T-cell (primary cell): Measurements from ENCODE around the gene DBH. TPM values are rescaled to one million over a fixed set of nuclear protein-coding genes. Genes with fewer than 3 reads are reported as not detected.

Experiments
- ATAC-seq, 4 experiments: fragments of 200-7000 bp in 3 of 4; fragments of 150-1000 bp in 1 of 4; cut with Tn5 transposase; replicated peaks in 1 of 4; 1 replicate in 3 of 4; 2 replicates in 1 of 4; pipeline ENCODE4 v1.10.0; 2021; ENCODE audit warnings: moderate library complexity in 3 of 4, mild to moderate bottlenecking in 2 of 4, moderate number of reproducible peaks in 1 of 4
- CTCF ChIA-PET, 2 donors: fragments of 300-600 bp; sonication (Branson Sonifier 250); formaldehyde crosslinking; loops; one replicate each; lab custom pipeline; 2022; ENCODE audit warnings: antibody characterized with exemption in 2 of 2; lab: Charles Lee
- POLR2A ChIA-PET, 2 donors: fragments of 300-600 bp; sonication (Branson Sonifier 250); formaldehyde crosslinking; loops; one replicate each; lab custom pipeline; 2022; ENCODE audit warnings: antibody characterized with exemption in 2 of 2; lab: Charles Lee
- DNase-seq, 35 experiments: peaks; one replicate each; pipeline versions ENCODE4 v3.0.0 to v3.0.0-alpha.2; 2013 to 2023
- H3K27ac ChIP-seq: one replicate; pipeline ENCODE4 v1.5.1; 2013; ENCODE audit warnings: low read length
- H3K27me3 ChIP-seq, 2 experiments: replicated peaks in 1 of 2; 1 replicate in 1 of 2; 2 replicates in 1 of 2; pipeline versions ENCODE4 v1.6.1 to v1.7.0; 2013; ENCODE audit warnings: low read length in 1 of 2, mixed read lengths in 1 of 2; ENCODE audit not compliant: control insufficient read depth in 2 of 2, insufficient read depth in 2 of 2; ENCODE audit errors: extremely low read depth in 1 of 2
- H3K36me3 ChIP-seq, 2 donors: 1 replicate in 1 of 2; 2 replicates in 1 of 2; pipeline versions ENCODE4 v1.6.1 to v1.7.0; 2013; ENCODE audit warnings: low read length in 1 of 2; ENCODE audit not compliant: control insufficient read depth in 2 of 2, insufficient read depth in 1 of 2; ENCODE audit errors: extremely low read depth in 1 of 2
- H3K4me1 ChIP-seq, 2 experiments: 1 replicate in 1 of 2; 2 replicates in 1 of 2; pipeline versions ENCODE4 v1.6.1 to v1.7.0; 2013; ENCODE audit warnings: low read length in 2 of 2, mixed read lengths in 1 of 2; ENCODE audit not compliant: insufficient read depth in 2 of 2, control insufficient read depth in 1 of 2; ENCODE audit errors: extremely low read depth in 1 of 2
- H3K4me3 ChIP-seq, 2 donors: 1 replicate in 1 of 2; 2 replicates in 1 of 2; pipeline versions ENCODE4 v1.5.1 to v1.7.0; 2013; ENCODE audit warnings: mild to moderate bottlenecking in 2 of 2, low read length in 1 of 2, moderate library complexity in 1 of 2; ENCODE audit not compliant: control insufficient read depth in 1 of 2; ENCODE audit errors: extremely low read depth in 1 of 2
- H3K9me3 ChIP-seq: 2 replicates; pipeline ENCODE4 v1.7.0; 2013
- H3K27ac Mint-ChIP-seq, 2 donors: one replicate each; pipeline ENCODE4 v1.8.0; 2020 to 2021; ENCODE audit warnings: mild to moderate bottlenecking in 2 of 2, mixed read lengths in 2 of 2
- H3K27me3 Mint-ChIP-seq, 2 donors: one replicate each; pipeline ENCODE4 v1.8.0; 2021 to 2022; ENCODE audit warnings: mixed read lengths in 2 of 2
- H3K36me3 Mint-ChIP-seq: one replicate; pipeline ENCODE4 v1.8.0; 2021; ENCODE audit warnings: mixed read lengths
- H3K4me1 Mint-ChIP-seq, 3 donors: one replicate each; pipeline ENCODE4 v1.8.0; 2020 to 2022; ENCODE audit warnings: mixed read lengths in 3 of 3, mild to moderate bottlenecking in 1 of 3
- H3K4me3 Mint-ChIP-seq, 3 donors: one replicate each; pipeline ENCODE4 v1.8.0; 2020 to 2022; ENCODE audit warnings: mild to moderate bottlenecking in 3 of 3, mixed read lengths in 3 of 3, moderate library complexity in 3 of 3
- H3K9me3 Mint-ChIP-seq, 3 donors: one replicate each; pipeline ENCODE4 v1.8.0; 2020 to 2022; ENCODE audit warnings: mixed read lengths in 3 of 3
- WGBS: methylation state at CpG from one replicate; pipeline ENCODE4 v1.1.5; 2013; ENCODE audit warnings: missing lambda C conversion rate; ENCODE audit not compliant: insufficient coverage; 5-methylcytosine and 5-hydroxymethylcytosine counted together
- total RNA-seq, 35 experiments: library from RNA in 6 of 35; stranded (reverse) in 6 of 35; fragments of 120-200 nt in 1 of 35; gene quantifications; one replicate each; pipeline versions ENCODE4 v1.2.1 to v1.2.4 and lab custom pipeline; 2013 to 2026

Gene DBH
- total RNA-seq, 5 donors from 2014 or later (not counting 1 experiment from before 2014, with no cell fraction given) = 0.26 to 0.82 (median 0.32) TPM

DNA sequence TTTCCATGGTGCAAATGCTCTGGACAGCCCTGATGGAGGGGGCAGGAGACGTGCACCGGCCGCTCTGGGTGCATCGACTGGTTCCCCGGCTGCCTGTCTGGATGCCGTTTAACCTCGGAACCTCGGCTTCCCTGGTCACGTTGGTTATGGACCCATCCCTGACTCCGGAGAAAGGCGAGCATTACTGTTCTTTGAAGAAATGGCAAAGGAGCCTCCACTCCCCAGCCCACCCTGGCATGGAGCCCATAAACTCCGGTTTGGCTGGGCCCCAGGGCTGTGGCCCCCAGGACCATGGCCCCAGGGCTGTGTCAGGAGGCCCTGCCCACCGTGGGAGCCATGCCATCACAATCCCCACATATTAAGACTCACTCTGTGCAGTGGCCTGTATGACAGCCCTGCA is 28.9 kb downstream of the DBH start:
- no peak overlapping the region for H3K27ac Mint-ChIP-seq
- POLR2A ChIA-PET = no interaction called here

DNA sequence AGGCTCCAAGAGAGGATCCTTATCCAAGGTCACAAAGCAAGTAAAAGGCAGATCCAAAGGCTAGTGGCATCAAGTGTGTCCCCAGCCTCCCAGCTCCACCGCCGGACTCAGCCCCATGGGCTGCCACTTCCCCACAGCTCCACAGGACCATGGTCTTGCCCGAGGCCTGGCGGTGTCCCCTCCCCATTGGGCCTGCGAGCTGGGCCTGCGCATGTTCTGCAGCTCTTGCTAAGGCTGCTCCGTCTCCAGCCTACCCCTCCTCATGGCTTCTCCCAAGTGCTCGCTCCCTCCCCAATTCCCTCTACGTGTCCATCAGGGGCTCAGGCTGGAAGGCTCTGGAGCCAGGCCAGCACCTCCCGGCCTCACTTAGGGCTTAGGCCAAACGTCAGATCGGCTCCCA is 29.4 kb downstream of the DBH start:
- CTCF ChIA-PET = no interaction called here

More for the DNA sequence above, 28.9 kb downstream of the DBH start:
- H3K4me3 ChIP-seq = no peak overlapping the region
- CTCF ChIA-PET = no interaction called here
- no peak overlapping the region for H3K27ac ChIP-seq
- Mint-ChIP-seq H3K36me3 (peaks cover 3% of the 10 kb centered on the region), H3K4me1 (peaks cover under 1 to 2% (median 1%) of the 10 kb centered on the region in 3 donors), H3K9me3 (no peaks in the 10 kb centered on the region), H3K4me3 (no peak overlapping the region), H3K27me3 (peaks cover 0 to 1% of the 10 kb centered on the region in 2 donors)
- no peak for ATAC-seq
- H3K27me3 ChIP-seq = peaks cover 0 to 4% of the 10 kb centered on the region in 2 experiments
- H3K9me3 ChIP-seq = no peaks in the 10 kb centered on the region
- peaks cover 0 to 8% of the 10 kb centered on the region in 2 experiments for H3K4me1 ChIP-seq
- WGBS = 93% methylated on average over 9 of the region's 13 CpGs
- DNase-seq = no peak
- H3K36me3 ChIP-seq = peaks cover 6 to 20% of the 10 kb centered on the region in 2 donors

DNA sequence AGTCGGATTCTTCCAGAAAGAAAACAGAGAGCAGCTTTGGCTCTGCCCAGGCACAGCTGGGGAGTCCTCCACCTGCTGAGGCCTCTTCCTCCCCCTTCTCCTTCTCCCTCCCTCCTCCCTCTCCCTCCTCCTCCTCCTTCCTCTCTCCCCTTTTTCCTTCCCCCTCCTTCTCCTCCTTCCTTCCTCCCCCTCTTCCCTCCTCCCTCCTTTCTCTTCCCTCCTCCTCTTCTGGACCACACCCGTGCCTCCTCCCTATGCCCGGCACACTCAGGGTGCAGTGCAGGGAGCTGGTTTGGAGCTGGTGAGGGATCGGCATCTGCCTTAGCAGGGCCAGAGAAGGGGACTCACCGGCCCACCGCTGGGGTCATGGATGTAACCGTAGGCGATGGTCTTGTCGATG is 30.2 kb downstream of the DBH start:
- H3K4me1 Mint-ChIP-seq = no peaks in the 10 kb centered on the region
- POLR2A ChIA-PET = no interaction called here
- ATAC-seq (no peak), DNase-seq (no peak)
- CTCF ChIA-PET = no interaction called here
- Histone ChIP-seq H3K27me3 (no peaks in the 10 kb centered on the region), H3K36me3 (peaks cover 14 to 30% of the 10 kb centered on the region in 2 donors), H3K4me1 (peaks cover 0 to 12% of the 10 kb centered on the region in 2 experiments), H3K27ac (no peak overlapping the region), H3K9me3 (no peaks in the 10 kb centered on the region), H3K4me3 (no peak overlapping the region)
- H3K27ac Mint-ChIP-seq = no peak overlapping the region
- no peaks in the 10 kb centered on the region for H3K9me3 Mint-ChIP-seq
- H3K27me3 Mint-ChIP-seq = no peaks in the 10 kb centered on the region
- H3K4me3 Mint-ChIP-seq = no peak overlapping the region
- peaks cover 3% of the 10 kb centered on the region for H3K36me3 Mint-ChIP-seq
- 90% methylated on average over 7 of the region's 9 CpGs for WGBS

More for the DNA sequence above, 29.4 kb downstream of the DBH start:
- H3K27me3 ChIP-seq = peaks cover 0 to 2% of the 10 kb centered on the region in 2 experiments
- POLR2A ChIA-PET = no interaction called here
- 99% methylated on average over 9 of the region's 12 CpGs for WGBS
- no peak for ATAC-seq
- Mint-ChIP-seq H3K27me3 (no peaks in the 10 kb centered on the region), H3K9me3 (no peaks in the 10 kb centered on the region), H3K4me3 (no peak overlapping the region), H3K4me1 (no peaks in the 10 kb centered on the region), H3K36me3 (peaks cover 3% of the 10 kb centered on the region), H3K27ac (no peak overlapping the region)
- peaks cover 0 to 7% of the 10 kb centered on the region in 2 experiments for H3K4me1 ChIP-seq
- H3K9me3 ChIP-seq = no peaks in the 10 kb centered on the region
- DNase-seq = no peak
- H3K27ac ChIP-seq = no peak overlapping the region
- H3K36me3 ChIP-seq = peaks cover 10 to 24% of the 10 kb centered on the region in 2 donors
- no peak overlapping the region for H3K4me3 ChIP-seq

DNA sequence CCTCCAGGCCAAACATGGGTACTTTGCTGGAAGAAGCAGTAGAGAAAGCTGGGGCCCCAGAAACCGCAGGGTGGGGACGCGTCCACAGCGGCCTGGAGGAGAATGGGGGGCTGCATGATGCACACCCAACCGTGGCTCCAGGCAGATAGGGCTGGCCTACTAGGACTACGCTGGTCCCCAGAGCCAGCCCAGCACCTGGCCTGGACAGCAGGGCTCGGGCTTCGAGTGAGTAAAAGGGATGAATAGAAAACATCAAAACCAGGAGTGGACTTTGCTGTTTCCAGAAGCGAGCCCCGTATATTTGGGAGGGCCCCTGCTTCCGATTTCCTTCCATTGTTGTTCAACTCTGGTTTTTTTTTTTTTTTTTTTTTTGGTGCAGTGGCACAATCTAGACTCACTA is 30.7 kb downstream of the DBH start:
- peaks cover 14 to 34% of the 10 kb centered on the region in 2 donors for H3K36me3 ChIP-seq
- no peaks in the 10 kb centered on the region for H3K9me3 ChIP-seq
- DNase-seq (no peak), ATAC-seq (no peak)
- CTCF ChIA-PET = interaction anchor here (0.6 to 0.7 kb wide), 3 partner anchors 42 to 666 kb away, joined by 4 to 9 read pairs (median 7); no protein-coding TSS in a partner anchor
- no peaks in the 10 kb centered on the region for H3K27me3 ChIP-seq
- H3K36me3 Mint-ChIP-seq = peaks cover 3% of the 10 kb centered on the region
- H3K27me3 Mint-ChIP-seq = no peaks in the 10 kb centered on the region
- POLR2A ChIA-PET = no interaction called here
- H3K4me1 ChIP-seq = peaks cover 0 to 12% of the 10 kb centered on the region in 2 experiments
- no peak overlapping the region for H3K4me3 ChIP-seq
- WGBS = 88% methylated on average over 8 of the region's 11 CpGs
- H3K9me3 Mint-ChIP-seq = no peaks in the 10 kb centered on the region
- no peak overlapping the region for H3K27ac ChIP-seq
- no peak overlapping the region for H3K27ac Mint-ChIP-seq
- no peaks in the 10 kb centered on the region for H3K4me1 Mint-ChIP-seq
- no peak overlapping the region for H3K4me3 Mint-ChIP-seq

DNA sequence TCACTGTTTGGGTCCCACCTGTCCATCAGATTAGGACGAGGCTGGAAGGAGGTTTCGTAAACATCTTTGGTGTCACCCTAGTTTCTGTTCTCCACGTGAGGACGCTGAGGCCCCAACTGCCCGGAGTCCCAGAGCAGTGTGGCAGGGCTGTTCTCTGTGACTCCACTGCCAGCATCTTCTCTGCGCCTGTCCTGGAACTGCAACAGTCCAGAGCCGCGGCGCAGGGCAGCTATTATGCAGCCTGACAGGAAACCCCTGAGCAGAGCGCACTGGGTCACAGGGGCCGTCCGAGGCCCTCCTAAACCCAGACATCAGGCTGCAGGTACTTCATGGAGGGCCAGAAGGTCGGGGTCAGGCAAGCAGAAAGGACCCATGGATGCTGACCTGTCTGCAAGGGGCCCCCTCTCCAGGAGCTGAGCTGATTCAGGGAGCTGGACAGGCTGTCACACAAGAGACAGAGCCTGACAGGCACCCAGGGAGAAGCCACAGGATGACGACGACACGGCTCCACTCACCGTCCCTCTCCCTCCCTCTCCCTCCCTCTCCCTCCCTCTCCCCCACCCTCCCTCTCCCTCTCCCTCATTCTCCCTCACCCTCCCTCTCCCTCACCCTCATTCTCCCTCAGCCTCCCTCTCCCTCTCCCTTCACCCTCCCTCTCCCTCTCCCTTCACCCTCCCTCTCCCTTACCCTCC is 31.7 kb downstream of the DBH start:
- H3K9me3 ChIP-seq = no peaks in the 10 kb centered on the region
- 83% methylated on average over 15 of the region's 17 CpGs for WGBS
- no peaks in the 10 kb centered on the region for H3K9me3 Mint-ChIP-seq
- H3K27me3 ChIP-seq = no peaks in the 10 kb centered on the region
- ATAC-seq = no peak
- ChIA-PET POLR2A (no interaction called here), CTCF (interaction anchor here in 1 of 2 donors (0.6 kb wide), 1 partner anchor 41 kb away, joined by 4 read pairs; no protein-coding TSS in a partner anchor)
- peaks cover 0 to 3% (median 0%) of the 10 kb centered on the region in 3 donors for H3K4me1 Mint-ChIP-seq
- H3K27me3 Mint-ChIP-seq = no peaks in the 10 kb centered on the region
- peaks cover 18 to 37% of the 10 kb centered on the region in 2 donors for H3K36me3 ChIP-seq
- H3K27ac ChIP-seq = no peak overlapping the region
- H3K27ac Mint-ChIP-seq = peak overlapping the region in 1 of 2 donors; percentile 31
- peaks cover 0 to 16% of the 10 kb centered on the region in 2 experiments for H3K4me1 ChIP-seq
- H3K36me3 Mint-ChIP-seq = peaks cover 3% of the 10 kb centered on the region
- no peak for DNase-seq
- H3K4me3 ChIP-seq = no peak overlapping the region
- no peak overlapping the region for H3K4me3 Mint-ChIP-seq

DNA sequence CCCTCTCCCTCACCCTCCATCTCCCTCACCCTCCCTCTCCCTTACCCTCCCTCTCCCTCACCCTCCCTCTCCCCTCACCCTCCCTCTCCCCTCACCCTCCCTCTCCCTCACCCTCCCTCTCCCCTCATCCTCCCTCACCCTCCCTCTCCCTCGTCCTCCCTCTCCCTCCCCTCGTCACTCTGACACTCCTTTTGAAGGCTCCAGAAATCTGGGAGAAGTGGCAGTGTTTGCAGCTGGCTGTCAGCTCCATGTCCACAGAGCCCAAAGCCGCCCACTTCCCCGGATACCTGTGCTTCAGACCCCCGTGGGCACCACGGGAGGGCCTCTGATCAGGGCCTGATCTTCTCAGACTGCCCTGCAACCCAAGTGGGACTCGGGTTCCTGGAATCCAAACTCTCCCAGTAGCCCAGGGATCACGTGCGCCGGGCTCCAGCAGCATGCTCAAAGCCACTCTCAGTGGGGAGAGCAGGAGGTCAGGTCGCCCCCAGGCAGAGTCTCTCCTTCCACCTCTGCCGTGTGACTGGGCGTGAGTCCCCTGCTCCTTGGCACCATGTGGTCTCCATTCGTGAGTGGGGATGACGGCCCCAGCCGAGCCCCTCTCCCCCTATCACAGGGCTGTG is 33.1 kb downstream of the DBH start:
- H3K36me3 Mint-ChIP-seq = peaks cover 3% of the 10 kb centered on the region
- H3K9me3 Mint-ChIP-seq = no peaks in the 10 kb centered on the region
- CTCF ChIA-PET = no interaction called here
- Histone ChIP-seq H3K27ac (no peak overlapping the region), H3K4me3 (no peak overlapping the region), H3K9me3 (no peaks in the 10 kb centered on the region), H3K4me1 (peaks cover 0 to 24% of the 10 kb centered on the region in 2 experiments), H3K27me3 (no peaks in the 10 kb centered on the region), H3K36me3 (peaks cover 18 to 31% of the 10 kb centered on the region in 2 donors)
- DNase-seq = no peak
- ATAC-seq = no peak
- H3K27me3 Mint-ChIP-seq = no peaks in the 10 kb centered on the region
- no peak overlapping the region for H3K4me3 Mint-ChIP-seq
- no peak overlapping the region for H3K27ac Mint-ChIP-seq
- WGBS = 77% methylated on average over 5 of the region's 16 CpGs
- H3K4me1 Mint-ChIP-seq = peaks cover 0 to 3% (median 0%) of the 10 kb centered on the region in 3 donors
- POLR2A ChIA-PET = no interaction called here
